GM19328 (cell line): ENCODE data around the gene PIGK.
"Not testable (repeated sequence)": the region's sequence is repeated elsewhere in the genome, so short reads cannot be mapped to it uniquely, and the experiment has no call there.

Experiments used
- ATAC-seq: cut with Tn5 transposase; IDR thresholded peaks from one replicate; pipeline ENCODE4 v1.9.1; 2021; ENCODE audit warnings: mild to moderate bottlenecking, moderate library complexity; ENCODE audit not compliant: unreplicated experiment

The PIGK gene

GRCh38 chr1:77197351-77197750, 21.9 kb downstream of the PIGK start:
- no peak for ATAC-seq

DNA sequence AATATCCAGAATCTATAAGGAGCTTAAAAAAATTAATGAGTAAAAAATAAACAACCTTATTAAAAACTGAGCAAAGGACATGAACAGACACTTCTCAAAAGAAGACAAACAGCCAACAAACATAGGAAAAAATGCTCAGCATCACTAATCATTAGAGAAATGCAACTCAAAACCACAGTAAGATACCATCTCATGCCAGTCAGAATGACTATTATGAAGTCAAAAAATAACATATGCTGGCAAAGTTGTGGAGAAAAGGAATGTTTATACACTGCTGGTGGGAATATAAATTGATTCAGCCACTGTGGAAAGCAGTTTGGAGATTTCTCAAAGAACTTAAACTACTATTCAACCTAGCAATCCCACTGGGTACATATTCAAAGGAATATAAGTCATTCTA, 25.3 kb downstream of the PIGK start:
- ATAC-seq = no peak

- ATAC-seq = no peak
These were observed 30.5 kb downstream of the PIGK start for GRCh38 chr1:77188770-77189169.

DNA sequence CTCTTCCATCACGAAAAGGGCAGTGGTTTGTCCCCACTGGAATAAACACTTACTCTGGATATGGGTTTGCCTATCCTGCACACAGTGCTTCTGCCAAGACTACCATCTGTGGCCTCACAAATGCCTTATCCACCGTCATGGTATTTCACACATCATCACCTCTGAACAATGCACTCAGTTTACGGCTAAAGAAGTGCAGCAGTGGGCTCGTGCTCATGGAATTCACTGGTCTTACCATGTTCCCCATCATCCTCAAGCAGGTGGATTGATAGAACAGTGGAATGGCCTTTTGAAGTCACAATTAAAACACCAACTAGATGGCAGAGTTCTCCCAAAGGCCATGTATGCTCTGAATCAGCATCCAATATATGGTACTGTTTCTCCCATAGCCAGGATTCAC, 32.3 kb downstream of the PIGK start:
- not testable (repeated sequence) for ATAC-seq

GRCh38 chr1:77182083-77182482, 37.1 kb downstream of the PIGK start:
- ATAC-seq = no peak

GRCh38 chr1:77179632-77180031, 39.6 kb downstream of the PIGK start:
- ATAC-seq = no peak

DNA sequence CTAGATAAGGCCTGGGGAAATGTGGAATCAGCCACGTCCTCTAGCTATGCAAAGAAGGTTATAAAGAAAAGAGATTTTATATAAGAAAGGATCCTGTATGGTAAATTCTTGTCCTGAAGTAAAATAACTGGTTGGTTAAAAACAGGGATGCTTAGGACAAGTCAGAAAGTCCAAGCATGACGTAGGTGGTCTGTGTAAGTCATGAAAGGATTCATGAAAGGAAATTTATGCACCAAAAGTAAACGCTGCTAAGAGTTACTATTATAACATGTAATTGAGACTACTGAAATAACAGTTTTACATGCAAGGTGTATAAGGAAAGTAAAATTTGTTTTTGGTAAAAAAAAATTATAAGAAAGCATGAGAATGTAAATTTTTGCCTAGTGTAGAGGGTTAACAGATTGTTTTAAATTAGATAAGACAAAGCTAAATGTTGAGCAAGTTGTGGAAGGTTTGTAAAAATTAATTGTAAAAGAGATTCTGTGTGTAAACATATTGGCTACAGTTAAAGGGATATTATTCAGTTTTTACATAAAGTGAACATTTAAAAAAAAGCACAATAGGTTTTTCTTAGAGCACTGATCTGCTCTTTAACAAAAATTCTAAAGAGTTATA, 43.9 kb downstream of the PIGK start:
- no peak for ATAC-seq

GRCh38 chr1:77170687-77171086, 48.5 kb downstream of the PIGK start:
- ATAC-seq = no peak

- ATAC-seq = no peak
These were observed 50.9 kb downstream of the PIGK start for GRCh38 chr1:77168358-77168757.

DNA sequence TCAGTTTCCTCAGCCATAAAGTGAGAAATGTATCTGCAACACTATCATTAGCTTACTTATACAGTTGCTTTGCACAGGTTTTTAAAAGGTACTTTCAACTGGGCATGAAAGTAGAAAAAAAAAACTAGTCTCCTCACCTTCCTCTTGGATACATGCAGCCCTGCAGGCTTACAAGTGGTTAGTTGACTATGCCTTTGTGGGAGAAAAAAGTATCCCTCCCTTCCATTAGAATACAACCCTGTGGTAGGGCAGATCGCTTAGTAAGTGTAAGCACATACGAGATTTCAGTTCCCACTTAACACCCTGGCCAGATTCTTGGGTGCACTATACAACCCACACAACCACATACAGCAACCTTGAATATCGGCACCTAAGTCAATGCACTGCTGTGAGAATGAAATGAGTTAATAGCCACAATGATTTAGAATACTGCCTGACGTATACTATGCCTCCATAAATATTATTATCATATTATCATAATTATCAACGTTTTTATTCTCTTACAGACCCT, 54.7 kb downstream of the PIGK start:
- ATAC-seq = no peak

GRCh38 chr1:77159706-77160105, 59.5 kb downstream of the PIGK start:
- not testable (repeated sequence) for ATAC-seq

DNA sequence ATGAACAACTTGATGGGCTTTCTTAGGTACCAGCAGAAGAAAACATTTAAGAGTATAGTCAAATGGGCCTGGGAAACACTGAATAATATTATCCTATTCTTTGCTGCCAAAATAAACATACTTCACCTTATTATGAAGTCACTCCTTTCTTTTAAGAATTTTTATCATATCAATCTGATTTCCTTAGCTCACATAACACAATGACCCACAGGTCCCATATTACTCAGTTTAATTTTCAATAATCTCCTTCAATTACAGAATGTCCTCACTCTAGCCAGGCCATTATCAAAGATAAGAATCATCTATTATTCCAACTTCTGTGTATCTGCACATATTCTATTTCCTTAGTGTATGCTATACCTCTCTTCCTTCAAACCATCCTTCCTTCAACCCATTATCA, 63.0 kb downstream of the PIGK start:
- no peak for ATAC-seq

DNA sequence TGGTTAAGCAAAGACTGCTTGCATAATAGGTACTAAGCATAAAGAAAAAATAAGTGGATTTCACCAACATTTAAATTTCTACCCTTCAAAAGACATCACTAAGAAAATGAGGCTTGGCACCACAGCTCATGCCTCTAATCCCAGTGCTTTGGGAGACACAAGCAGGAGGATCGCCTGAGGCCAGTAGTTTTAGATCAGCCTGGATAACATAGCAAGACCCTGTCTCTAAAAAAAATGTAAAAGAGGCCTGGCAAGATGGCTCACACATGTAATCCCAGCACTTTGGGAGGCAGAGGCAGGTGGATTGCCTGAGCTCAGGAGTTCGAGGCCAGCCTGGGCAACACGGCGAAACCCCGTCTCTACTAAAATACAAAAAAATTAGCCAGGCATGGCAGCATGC, 73.0 kb downstream of the PIGK start:
- ATAC-seq = no peak

DNA sequence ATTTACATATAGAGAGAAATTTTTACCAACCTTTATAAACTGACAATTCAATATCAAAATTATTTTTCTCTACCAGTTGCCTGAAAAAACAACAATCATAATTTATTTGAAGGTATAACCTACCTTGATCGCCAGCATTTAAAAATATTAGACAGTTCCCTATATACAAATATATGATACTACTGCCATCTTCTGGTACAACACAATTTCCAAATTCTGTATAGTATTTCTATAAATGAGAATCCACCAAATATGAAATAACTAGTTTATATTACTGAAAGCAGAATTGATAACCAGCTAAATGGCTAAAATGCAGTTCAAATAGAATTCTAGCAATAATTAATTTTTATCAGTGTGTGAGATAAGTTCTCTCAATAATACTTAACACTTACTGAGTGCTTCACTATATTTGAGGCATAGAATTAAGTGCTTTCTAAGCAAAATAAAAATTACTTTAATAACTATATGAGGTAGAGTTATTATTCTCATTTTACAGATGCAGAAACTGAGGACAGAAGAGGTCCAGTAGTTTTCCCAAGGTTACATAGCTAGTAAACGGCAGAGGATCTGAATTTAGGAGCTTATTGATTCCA, 75.6 kb downstream of the PIGK start:
- no peak for ATAC-seq

GRCh38 chr1:77139389-77139788, 79.8 kb downstream of the PIGK start:
- ATAC-seq = no peak

- no peak for ATAC-seq
These were observed 84.9 kb downstream of the PIGK start for GRCh38 chr1:77134359-77134758.

DNA sequence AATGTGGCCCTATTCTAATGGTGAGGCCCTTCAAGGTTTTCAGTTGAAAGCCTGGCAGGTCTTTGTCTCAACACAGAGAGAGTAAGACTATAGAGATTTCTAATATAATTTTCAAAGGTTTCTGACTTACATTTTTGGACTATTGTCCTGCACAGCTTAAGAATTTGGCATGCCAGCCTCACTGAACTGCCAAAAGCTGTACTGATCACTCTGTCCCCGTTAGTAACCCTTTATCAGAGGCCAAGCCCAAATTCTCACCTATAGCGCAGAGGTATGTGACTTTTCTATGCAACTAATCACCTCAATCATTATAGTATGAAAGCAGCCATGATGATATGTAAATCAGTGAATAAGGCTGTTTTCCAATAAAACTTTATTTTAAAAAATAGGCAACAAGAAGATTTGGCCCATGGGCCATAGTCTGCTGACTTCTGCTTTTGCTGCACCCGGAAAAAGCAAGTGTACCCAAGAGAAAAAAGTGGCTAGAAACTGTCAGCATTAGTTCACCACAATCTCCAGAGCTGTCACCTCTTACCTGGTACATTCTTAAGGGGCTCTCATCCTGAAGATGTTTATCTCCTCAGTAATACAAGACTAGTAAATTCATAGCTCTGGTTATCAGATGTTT, 85.4 kb downstream of the PIGK start:
- no peak for ATAC-seq

GRCh38 chr1:77126307-77126706, 92.9 kb downstream of the PIGK start:
- no peak for ATAC-seq

DNA sequence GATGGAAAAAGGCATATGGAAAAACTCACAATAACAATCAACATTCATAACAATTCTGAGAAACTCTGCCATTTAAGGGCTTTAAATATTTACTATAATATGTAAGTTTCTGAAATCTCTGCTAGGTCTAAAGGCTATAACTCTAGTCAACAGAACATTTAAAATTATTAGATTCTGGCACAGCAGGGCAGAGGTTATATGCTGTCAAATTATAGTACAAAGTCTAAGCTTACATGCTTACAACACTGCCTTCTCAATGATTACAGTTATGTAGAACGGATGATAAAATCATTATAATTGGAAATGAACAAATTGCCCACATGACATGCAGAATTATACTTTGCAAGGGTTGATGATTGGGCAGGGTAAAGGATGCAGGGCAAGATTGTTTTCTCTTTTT, 97.7 kb downstream of the PIGK start:
- no peak for ATAC-seq

- no peak for ATAC-seq
These were observed 98.3 kb downstream of the PIGK start for GRCh38 chr1:77120950-77121349.

GRCh38 chr1:77118712-77119111, 100.5 kb downstream of the PIGK start:
- ATAC-seq = no peak

GRCh38 chr1:77104672-77105071, 114.6 kb downstream of the PIGK start:
- no peak for ATAC-seq
